Right ventricle myocardium superior (tissue), 1 donor: ENCODE results near the gene DHRS11. TPM values are rescaled to one million over a fixed set of nuclear protein-coding genes. Genes with fewer than 3 reads are reported as not detected.

Experiments
- ATAC-seq: fragments of 200-7000 bp; cut with Tn5 transposase; one replicate; pipeline ENCODE4 v1.9.1; 2020; ENCODE audit warnings: mild to moderate bottlenecking; ENCODE audit not compliant: poor library complexity
- DNase-seq: peaks from one replicate; pipeline ENCODE4 v3.0.0-alpha.2; 2020
- intact Hi-C: fragments of 100-400 bp; cut with DNase I; formaldehyde crosslinking; loops from one replicate; pipeline ENCODE4 v1.11.2; 2022
- total RNA-seq: library from RNA; stranded (reverse); fragmentation: NEBNext Ultra II Directional; extraction: Animal tissue kit (Norgen Biotek cat#: 25700); gene quantifications from one replicate; pipeline ENCODE4 v1.2.1, GENCODE V29; 2021
- donor health status: DM: no; HTN: yes; CAD: no; lungs with severe emphysema.

DHRS11 gene
- total RNA-seq, 1 donor from 2014 or later = 13.9 TPM

DNA sequence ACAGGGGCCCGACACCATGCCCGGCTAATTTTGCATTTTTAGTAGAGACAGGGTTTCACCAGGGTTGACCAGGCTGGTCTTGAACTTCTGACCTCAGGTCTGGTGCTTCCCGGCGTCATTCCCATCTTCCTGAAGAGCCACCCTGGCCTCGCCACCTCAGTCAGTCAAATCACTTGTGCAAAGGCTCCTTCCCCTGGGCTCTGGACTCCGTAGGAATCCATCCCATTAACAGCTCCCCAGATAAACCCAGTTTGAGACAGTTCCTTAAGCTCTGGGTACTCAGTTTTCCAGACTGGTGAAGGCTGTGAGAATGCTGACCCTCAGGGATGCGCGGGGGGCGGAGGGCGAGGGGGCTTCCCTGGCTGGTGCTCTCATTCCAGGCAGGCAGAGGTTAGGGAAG, 49.2 kb downstream of the DHRS11 start:
- intact Hi-C loops = no loop called here
- DNase-seq (no peak), ATAC-seq (no peak)

DNA sequence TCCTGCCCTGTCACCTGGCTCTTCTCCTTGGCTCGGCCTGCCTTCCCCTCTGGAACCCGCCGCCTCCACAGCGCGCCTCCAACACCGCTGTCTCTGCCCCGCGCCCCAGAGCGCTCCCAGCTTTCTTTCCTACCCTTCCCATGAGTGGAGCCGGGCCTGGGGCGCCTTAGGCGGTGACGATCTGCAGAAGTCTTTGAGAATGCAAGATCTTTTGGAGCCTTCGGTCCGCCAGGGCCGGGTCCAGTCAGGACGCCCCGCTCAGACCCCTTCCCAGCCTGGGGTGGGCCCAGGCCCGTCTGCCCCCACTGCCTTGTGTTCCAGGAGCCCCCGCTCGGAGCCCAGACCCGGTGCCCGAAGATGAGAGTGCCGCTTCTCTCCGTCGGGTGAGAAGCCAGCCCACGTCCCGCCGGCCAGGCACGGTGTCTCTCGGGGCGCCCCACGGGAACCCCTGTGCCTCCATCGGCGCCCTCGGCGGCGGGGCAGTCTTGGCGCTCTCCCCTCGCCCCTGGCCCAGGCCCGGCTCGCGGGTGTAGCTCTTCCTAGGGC, 49.7 kb downstream of the DHRS11 start:
- ATAC-seq = no peak

GRCh38 chr17:36641877-36642845, 50.5 kb downstream of the DHRS11 start:
- DNase-seq (no peak), ATAC-seq (no peak)
- intact Hi-C loops = no loop called here

More for the DNA sequence above, 49.7 kb downstream of the DHRS11 start:
- DNase-seq = no peak
- intact Hi-C loops = no loop called here

DNA sequence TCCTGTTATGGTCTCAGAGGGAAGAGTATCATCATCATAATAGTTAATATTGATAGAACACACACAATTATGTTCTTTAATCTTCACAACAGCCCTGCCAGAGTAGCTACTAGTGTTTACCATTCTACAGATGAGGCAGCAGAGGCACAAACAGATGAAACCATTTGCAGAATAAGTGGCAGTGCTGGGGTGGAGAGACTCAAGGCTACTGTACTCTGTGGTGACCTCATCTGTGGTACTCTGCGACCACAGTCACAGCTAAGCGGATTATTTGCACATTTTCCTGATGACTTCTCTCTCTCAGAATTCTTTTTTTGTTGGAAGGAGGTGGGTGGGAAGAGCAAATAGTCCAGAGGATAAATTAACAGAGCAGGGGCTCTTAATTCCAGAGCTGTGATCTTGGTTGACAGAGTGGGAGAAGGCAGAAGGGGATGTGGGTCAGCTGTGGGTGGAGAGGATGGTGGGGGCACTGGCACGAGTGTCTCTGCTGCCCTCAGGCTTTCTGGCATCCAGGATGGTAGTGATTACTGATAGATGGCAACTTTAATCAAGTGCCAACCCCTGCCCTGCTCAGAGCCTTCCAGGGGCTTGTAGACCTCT, 51.5 kb downstream of the DHRS11 start:
- DNase-seq = no peak
- no peak for ATAC-seq
- intact Hi-C loops = no loop called here

DNA sequence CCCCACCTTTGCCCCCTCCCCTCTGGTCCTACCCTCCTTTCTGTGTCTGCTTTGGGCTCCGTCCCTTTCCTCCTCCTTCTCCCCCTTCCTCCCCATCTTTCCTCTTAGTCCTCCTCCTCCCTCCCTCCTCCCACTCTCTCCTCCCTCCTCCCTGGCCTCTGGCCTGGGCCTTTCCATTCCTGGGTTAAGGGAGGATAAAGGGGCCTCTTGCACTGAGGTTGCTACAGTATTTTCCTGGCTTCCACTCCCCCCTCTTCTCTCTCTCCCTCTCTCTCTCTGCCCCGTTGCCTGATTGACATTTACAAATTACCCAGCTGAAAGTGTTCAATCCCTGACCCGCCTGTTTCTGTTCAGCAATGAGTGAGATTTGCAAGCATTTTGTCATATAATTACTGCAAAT, 53.7 kb downstream of the DHRS11 start:
- intact Hi-C loops = no loop called here
- ATAC-seq = no peak
- DNase-seq = no peak

GRCh38 chr17:36647636-36648035, 56.0 kb downstream of the DHRS11 start:
- intact Hi-C loops = no loop called here
- no peak for DNase-seq
- ATAC-seq = no peak

- no peak for ATAC-seq
- intact Hi-C loops = no loop called here
- no peak for DNase-seq
Measured at GRCh38 chr17:36650096-36650775, 58.6 kb downstream of the DHRS11 start.

Other genes with a start within 250 kb of the DHRS11 start
- gene TBC1D3H, start 203.4 kb upstream of the DHRS11 start, total RNA-seq = not detected
- gene ZNHIT3, start 105.2 kb upstream of the DHRS11 start, total RNA-seq = 20.0 TPM
- gene MYO19, start 57.0 kb upstream of the DHRS11 start, total RNA-seq = 12.7 TPM
- gene PIGW, start 56.9 kb upstream of the DHRS11 start, total RNA-seq = 3.6 TPM
- gene GGNBP2, start 47.0 kb upstream of the DHRS11 start, total RNA-seq = 36.6 TPM
- 8.3 TPM for gene MRM1, start 9.7 kb downstream of the DHRS11 start, total RNA-seq